Activated naive CD4-positive, alpha-beta T cell treated with anti-CD3 and anti-CD28 coated beads, Interleukin-2, amount 50 U/mL, for 72 hours (primary cell): ENCODE data around the gene CELF5. TPM values are rescaled to one million over a fixed set of nuclear protein-coding genes. Genes with fewer than 3 reads are reported as not detected.
"Not testable (repeated sequence)": the region's sequence is repeated elsewhere in the genome, so short reads cannot be mapped to it uniquely, and the experiment has no call there.

Experiments
- ATAC-seq, 2 donors: fragments of 150-1000 bp; cut with Tn5 transposase; 2 replicates each; pipeline ENCODE4 v1.10.0; 2021; ENCODE audit warnings: mild to moderate bottlenecking in 2 of 2, moderate library complexity in 2 of 2
- DNase-seq, 2 donors: peaks; one replicate each; pipeline ENCODE4 v3.0.0; 2021 to 2022; ENCODE audit warnings: low spot score in 2 of 2
- H3K27ac Mint-ChIP-seq, 2 donors: one replicate each; pipeline ENCODE4 v1.8.0; 2022; ENCODE audit warnings: mild to moderate bottlenecking in 2 of 2, mixed read lengths in 2 of 2
- H3K36me3 Mint-ChIP-seq, 2 donors: one replicate each; pipeline ENCODE4 v1.8.0; 2022; ENCODE audit warnings: mixed read lengths in 2 of 2
- H3K9me3 Mint-ChIP-seq, 2 donors: one replicate each; pipeline ENCODE4 v1.8.0; 2022; ENCODE audit warnings: mixed read lengths in 2 of 2
- total RNA-seq, 2 donors: library from RNA; stranded (reverse); gene quantifications; one replicate each; pipeline ENCODE4 v1.2.3, GENCODE V29; 2022

CELF5 gene
- total RNA-seq, 2 donors from 2014 or later = 0.66 TPM; not detected in 1

- no peak overlapping the region for H3K27ac Mint-ChIP-seq
- DNase-seq = no peak
- ATAC-seq = no peak
- H3K36me3 Mint-ChIP-seq = no peaks in the 10 kb centered on the region
- H3K9me3 Mint-ChIP-seq = no peaks in the 10 kb centered on the region
Measured at GRCh38 chr19:3330047-3330446, 105.6 kb downstream of the CELF5 start.

GRCh38 chr19:3332232-3332631, 107.8 kb downstream of the CELF5 start:
- not testable (repeated sequence) for DNase-seq, H3K27ac Mint-ChIP-seq, H3K9me3 Mint-ChIP-seq, H3K36me3 Mint-ChIP-seq, ATAC-seq

DNA sequence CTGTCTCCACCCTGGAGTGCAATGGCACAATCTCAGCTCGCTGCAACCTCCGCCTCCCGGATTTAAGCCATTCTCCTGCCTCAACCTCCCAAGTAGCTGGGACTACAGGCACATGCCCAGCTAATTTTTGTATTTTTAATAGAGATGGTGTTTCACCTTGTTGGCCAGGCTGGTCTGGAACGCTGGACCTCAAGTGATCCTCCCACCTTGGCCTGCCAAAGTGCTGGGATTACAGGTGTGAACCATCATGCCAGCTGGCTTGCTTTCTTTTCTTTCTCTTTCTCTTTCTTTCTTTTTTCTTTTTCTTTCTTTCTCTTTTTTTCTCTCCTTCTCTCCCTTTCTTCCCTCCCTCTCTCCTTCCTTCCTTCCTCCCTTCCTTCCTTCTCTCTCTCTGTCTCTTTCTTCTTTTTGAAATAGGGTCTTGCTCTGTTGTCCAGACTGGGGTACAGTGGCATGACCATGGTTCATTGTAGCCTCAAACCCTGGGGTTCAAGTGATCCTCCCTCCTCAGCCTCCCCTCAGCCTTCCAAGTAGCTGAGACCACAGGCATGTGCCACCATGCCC, 108.6 kb downstream of the CELF5 start:
- Mint-ChIP-seq H3K9me3 (no peaks in the 10 kb centered on the region), H3K27ac (peak overlapping the region in 1 of 2 donors; percentile 50)

GRCh38 chr19:3333662-3334061, 109.2 kb downstream of the CELF5 start:
- ATAC-seq = no peak
- Mint-ChIP-seq H3K36me3 (no peaks in the 10 kb centered on the region), H3K9me3 (no peaks in the 10 kb centered on the region)

More for the DNA sequence above, 108.6 kb downstream of the CELF5 start:
- no peaks in the 10 kb centered on the region for H3K36me3 Mint-ChIP-seq
- DNase-seq (no peak), ATAC-seq (no peak)

GRCh38 chr19:3334749-3335430, 110.4 kb downstream of the CELF5 start:
- DNase-seq, H3K27ac Mint-ChIP-seq, H3K36me3 Mint-ChIP-seq, ATAC-seq, H3K9me3 Mint-ChIP-seq: not testable (repeated sequence)

More at GRCh38 chr19:3333662-3334061, 109.2 kb downstream of the CELF5 start:
- DNase-seq = no peak
- no peak overlapping the region for H3K27ac Mint-ChIP-seq

DNA sequence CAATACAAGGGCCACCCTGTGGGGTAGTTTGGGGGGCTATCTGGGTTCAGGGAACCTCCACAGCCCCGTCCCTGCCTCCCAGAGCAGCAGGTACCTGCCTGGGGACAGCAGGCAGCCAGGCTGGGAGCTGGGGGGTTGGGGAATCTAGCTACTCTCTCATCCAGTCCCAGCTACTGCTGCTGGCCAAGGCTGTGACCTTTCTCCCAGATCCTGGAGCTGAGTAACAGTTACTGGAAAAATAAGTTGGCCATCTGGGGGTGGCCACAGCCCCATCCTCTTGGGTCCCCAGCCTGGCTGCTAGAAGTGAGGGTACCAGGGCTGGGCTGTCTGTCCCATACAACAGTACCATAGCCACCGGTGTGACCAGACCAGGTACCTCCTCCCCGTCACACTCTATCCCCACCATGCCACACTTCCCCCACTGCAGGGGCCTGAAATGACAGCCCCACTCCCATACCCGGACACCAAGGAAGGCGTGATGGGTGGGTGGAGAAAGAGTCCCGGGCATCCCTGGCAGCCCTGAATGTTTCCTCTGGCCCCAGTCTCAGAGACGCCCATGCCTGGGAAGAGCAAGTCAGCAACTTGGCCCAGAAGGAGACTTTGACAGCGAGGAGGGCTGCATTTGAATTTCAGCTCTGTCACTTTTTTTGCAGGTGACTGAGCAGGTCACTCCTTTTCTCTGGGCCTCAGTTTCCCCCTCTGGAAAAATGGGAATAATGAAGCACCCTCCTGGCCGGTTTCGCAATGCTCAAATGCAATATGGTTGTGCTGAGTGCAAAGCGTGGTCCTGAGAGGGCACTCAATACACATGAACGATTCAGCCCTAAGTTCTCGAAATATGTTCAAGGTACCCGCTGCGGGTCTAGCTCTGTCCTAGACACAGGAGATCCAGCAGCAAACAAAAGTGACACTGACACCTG, 111.2 kb downstream of the CELF5 start:
- no peaks in the 10 kb centered on the region for H3K36me3 Mint-ChIP-seq
- no peaks in the 10 kb centered on the region for H3K9me3 Mint-ChIP-seq
- DNase-seq = no peak
- ATAC-seq = no peak
- H3K27ac Mint-ChIP-seq = no peak overlapping the region

DNA sequence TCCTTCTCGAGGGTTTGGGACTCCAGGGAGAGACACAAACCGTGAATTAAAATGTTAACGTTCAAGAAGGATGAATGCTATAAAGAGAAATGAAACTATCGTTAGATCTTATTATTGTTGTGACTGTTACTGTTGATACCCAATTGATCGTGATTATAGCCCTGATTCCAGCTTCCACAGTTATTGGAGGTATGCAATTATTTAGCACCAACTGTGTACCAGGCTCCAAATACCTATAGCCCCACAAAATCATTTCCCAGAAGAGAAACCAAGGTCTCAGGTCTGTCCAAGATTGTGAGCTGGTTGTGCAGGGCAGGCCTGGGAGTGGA, 111.9 kb downstream of the CELF5 start:
- DNase-seq (no peak), ATAC-seq (no peak)
- Mint-ChIP-seq H3K9me3 (no peaks in the 10 kb centered on the region), H3K27ac (no peak overlapping the region), H3K36me3 (no peaks in the 10 kb centered on the region)

DNA sequence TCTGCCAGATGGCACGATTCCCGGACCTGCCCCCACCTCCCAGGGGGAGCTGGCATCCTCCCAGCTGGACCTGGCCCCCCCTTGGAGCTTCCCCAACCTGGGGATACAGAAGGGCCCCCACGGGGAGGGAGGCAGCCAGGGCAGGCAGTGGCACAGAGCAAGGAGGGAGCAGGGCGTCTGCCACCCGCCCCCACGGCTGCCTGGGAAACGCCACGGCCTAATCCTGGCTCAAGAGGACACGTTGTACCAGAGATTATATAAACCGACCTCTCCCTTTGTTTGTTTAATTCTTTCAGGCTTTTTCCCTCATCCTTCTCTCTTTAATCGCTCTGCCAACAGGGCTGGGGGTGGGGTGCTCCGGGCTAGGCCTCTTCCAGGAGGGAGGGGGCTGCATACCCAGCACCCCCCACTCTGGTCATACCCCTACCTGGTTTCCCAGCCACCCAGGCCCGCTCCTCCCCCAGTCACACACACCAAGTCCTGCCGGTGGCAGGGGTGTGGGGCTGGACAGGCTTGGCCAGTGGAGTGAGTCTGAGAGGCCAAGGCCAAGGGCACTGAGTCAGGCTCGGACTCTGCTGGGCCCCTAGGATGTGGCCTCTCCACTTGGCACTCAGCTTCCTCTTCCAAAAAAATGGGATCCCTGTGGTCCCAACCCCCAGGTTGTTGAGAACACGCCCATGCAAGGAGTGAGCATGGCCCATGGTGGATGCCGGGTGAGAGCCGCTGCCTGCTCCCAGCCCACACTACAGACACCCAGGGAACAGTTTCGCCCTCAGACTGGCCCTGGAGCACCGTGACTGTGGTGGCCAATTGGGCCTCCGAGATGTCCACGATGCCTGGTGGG, 112.4 kb downstream of the CELF5 start:
- ATAC-seq (no peak), DNase-seq (no peak)
- Mint-ChIP-seq H3K36me3 (no peaks in the 10 kb centered on the region), H3K27ac (no peak overlapping the region), H3K9me3 (no peaks in the 10 kb centered on the region)

GRCh38 chr19:3338541-3339181, 114.2 kb downstream of the CELF5 start:
- DNase-seq = no peak
- Mint-ChIP-seq H3K36me3 (no peaks in the 10 kb centered on the region), H3K27ac (peak overlapping the region in 1 of 2 donors; percentile 66), H3K9me3 (no peaks in the 10 kb centered on the region)
- peak; percentile 55 to 78 for ATAC-seq

DNA sequence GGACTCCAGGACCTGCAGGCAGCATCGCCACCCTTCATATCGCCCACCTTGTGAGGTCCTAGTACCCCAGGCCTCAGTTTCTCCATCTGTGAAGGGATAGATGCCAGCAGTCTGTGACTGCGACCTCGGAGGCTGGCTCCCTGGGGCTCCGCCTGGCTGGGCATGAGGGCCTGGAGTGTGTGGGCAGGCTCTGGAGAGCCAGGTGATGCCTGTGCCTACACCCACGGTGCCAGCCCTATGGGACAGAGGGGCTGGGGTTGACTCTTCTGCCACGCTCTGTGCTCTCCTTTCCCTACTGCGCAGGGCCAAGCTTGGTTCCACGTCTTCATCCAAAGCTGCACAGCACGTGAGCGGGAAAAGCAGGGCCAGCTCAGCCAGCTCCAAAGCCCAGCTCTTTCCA, 115.9 kb downstream of the CELF5 start:
- ATAC-seq (no peak), DNase-seq (no peak)
- no peaks in the 10 kb centered on the region for H3K36me3 Mint-ChIP-seq
- H3K9me3 Mint-ChIP-seq = no peaks in the 10 kb centered on the region
- no peak overlapping the region for H3K27ac Mint-ChIP-seq

DNA sequence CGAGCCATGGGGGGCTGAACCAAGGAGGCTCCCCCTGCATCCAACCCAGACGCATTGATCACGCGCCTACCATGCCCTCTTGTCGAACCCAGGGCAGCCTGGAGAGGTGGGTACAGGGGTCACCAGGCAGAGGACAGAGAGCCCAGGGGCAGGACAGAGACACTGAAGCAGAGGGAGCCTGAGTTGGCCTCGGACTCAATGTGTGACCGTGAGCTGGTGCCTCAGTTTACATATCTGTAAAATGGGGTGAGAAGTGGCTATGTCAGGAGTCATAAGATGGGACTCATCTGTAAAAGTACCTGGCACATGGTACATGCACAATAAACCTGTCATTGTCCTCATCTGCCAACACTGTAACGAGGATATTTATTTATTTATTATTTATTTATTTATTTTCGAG, 117.8 kb downstream of the CELF5 start:
- ATAC-seq (no peak), DNase-seq (no peak)
- Mint-ChIP-seq H3K27ac (no peak overlapping the region), H3K36me3 (no peaks in the 10 kb centered on the region), H3K9me3 (no peaks in the 10 kb centered on the region)

GRCh38 chr19:3342962-3343361, 118.5 kb downstream of the CELF5 start:
- not testable (repeated sequence) for H3K27ac Mint-ChIP-seq, H3K9me3 Mint-ChIP-seq, DNase-seq, ATAC-seq, H3K36me3 Mint-ChIP-seq

- H3K36me3 Mint-ChIP-seq = no peaks in the 10 kb centered on the region
- DNase-seq (peak in 1 of 2 donors; percentile 63), ATAC-seq (peak; percentile 89 to 90)
- no peak overlapping the region for H3K27ac Mint-ChIP-seq
- H3K9me3 Mint-ChIP-seq = no peaks in the 10 kb centered on the region
Measured at GRCh38 chr19:3343619-3344502, 119.4 kb downstream of the CELF5 start.

GRCh38 chr19:3344608-3345598, 120.4 kb downstream of the CELF5 start:
- no peak overlapping the region for H3K27ac Mint-ChIP-seq
- DNase-seq (no peak), ATAC-seq (no peak)
- no peaks in the 10 kb centered on the region for H3K9me3 Mint-ChIP-seq
- no peaks in the 10 kb centered on the region for H3K36me3 Mint-ChIP-seq
